CD14-positive monocyte (primary cell): ENCODE data around the gene KEL. TPM values are rescaled to one million over a fixed set of nuclear protein-coding genes. Genes with fewer than 3 reads are reported as not detected.

Experiments used
- DNase-seq, 3 donors: peaks; one replicate each; pipeline ENCODE4 v3.0.0-alpha.2; 2011 to 2022
- H2AFZ ChIP-seq: 2 replicates; pipeline ENCODE4 v1.6.0; 2012; ENCODE audit warnings: mild to moderate bottlenecking, low read depth, low read length, inconsistent platforms; ENCODE audit not compliant: insufficient read depth, poor library complexity, severe bottlenecking
- H3K27ac ChIP-seq, 2 donors: 1 replicate in 1 of 2; 2 replicates in 1 of 2; pipeline ENCODE4 v1.5.1; 2012 to 2013; ENCODE audit warnings: low read length in 2 of 2, control low read depth in 1 of 2, inconsistent platforms in 1 of 2, low read depth in 1 of 2, mild to moderate bottlenecking in 1 of 2
- H3K27me3 ChIP-seq, 2 donors: one replicate each; pipeline versions ENCODE4 v1.6.0 to v1.6.1; 2011 to 2013; ENCODE audit warnings: low read length in 2 of 2; ENCODE audit not compliant: control insufficient read depth in 2 of 2, insufficient read depth in 2 of 2
- H3K36me3 ChIP-seq, 2 donors: replicated peaks in 1 of 2; 1 replicate in 1 of 2; 2 replicates in 1 of 2; pipeline versions ENCODE4 v1.5.1 to v1.6.1; 2012 to 2013; ENCODE audit warnings: low read length in 2 of 2, control low read depth in 1 of 2, inconsistent platforms in 1 of 2, mild to moderate bottlenecking in 1 of 2; ENCODE audit not compliant: insufficient read depth in 2 of 2, control insufficient read depth in 1 of 2
- H3K4me1 ChIP-seq, 2 donors: 1 replicate in 1 of 2; 2 replicates in 1 of 2; pipeline versions ENCODE4 v1.5.1 to v1.6.1; 2012 to 2013; ENCODE audit warnings: low read length in 2 of 2, control low read depth in 1 of 2, inconsistent platforms in 1 of 2, mild to moderate bottlenecking in 1 of 2, moderate library complexity in 1 of 2; ENCODE audit not compliant: insufficient read depth in 2 of 2, control insufficient read depth in 1 of 2
- H3K4me2 ChIP-seq: replicated peaks from 2 replicates; pipeline ENCODE3; 2012; ENCODE audit warnings: low read length, moderate library complexity, mild to moderate bottlenecking; ENCODE audit not compliant: poor library complexity, severe bottlenecking; ENCODE audit errors: extremely low read depth
- H3K4me3 ChIP-seq, 3 experiments: fragments of 200-600 bp in 1 of 3; sonication (generic) in 1 of 3; replicated peaks in 1 of 3; 1 replicate in 2 of 3; 2 replicates in 1 of 3; pipeline ENCODE4 v1.5.1; 2011 to 2013; ENCODE audit warnings: low read length in 3 of 3, mild to moderate bottlenecking in 3 of 3, control low read depth in 2 of 3, low read depth in 2 of 3, inconsistent platforms in 1 of 3, moderate library complexity in 1 of 3
- H3K79me2 ChIP-seq: 2 replicates; pipeline ENCODE4 v1.6.0; 2012; ENCODE audit warnings: mild to moderate bottlenecking, control low read depth, inconsistent platforms, low read length, moderate library complexity; ENCODE audit not compliant: insufficient read depth
- H3K9ac ChIP-seq: 2 replicates; pipeline ENCODE4 v1.6.0; 2017; ENCODE audit warnings: low read length, mild to moderate bottlenecking; ENCODE audit not compliant: insufficient read depth, poor library complexity, severe bottlenecking
- H3K9me3 ChIP-seq, 2 donors: replicated peaks in 1 of 2; 1 replicate in 1 of 2; 2 replicates in 1 of 2; pipeline versions ENCODE4 v1.5.1 to v1.6.1; 2012 to 2013; ENCODE audit warnings: low read length in 2 of 2, control low read depth in 1 of 2; ENCODE audit not compliant: control insufficient read depth in 1 of 2, insufficient read depth in 1 of 2
- H4K20me1 ChIP-seq: 2 replicates; pipeline ENCODE4 v1.6.0; 2012; ENCODE audit warnings: mild to moderate bottlenecking, low read length, control low read depth, moderate library complexity; ENCODE audit not compliant: insufficient read depth
- H3K27ac Mint-ChIP-seq, 7 donors: one replicate each; pipeline ENCODE4 v1.8.0; 2020; ENCODE audit warnings: mild to moderate bottlenecking in 7 of 7, mixed read lengths in 7 of 7, moderate library complexity in 6 of 7, inconsistent platforms in 2 of 7
- H3K27me3 Mint-ChIP-seq, 3 donors: one replicate each; pipeline ENCODE4 v1.8.0; 2021 to 2022; ENCODE audit warnings: low read depth in 3 of 3, mild to moderate bottlenecking in 3 of 3, mixed read lengths in 3 of 3, moderate library complexity in 3 of 3, inconsistent platforms in 1 of 3
- H3K36me3 Mint-ChIP-seq, 2 donors: one replicate each; pipeline ENCODE4 v1.8.0; 2020; ENCODE audit warnings: mixed read lengths in 2 of 2, inconsistent platforms in 1 of 2, mild to moderate bottlenecking in 1 of 2
- H3K4me1 Mint-ChIP-seq: one replicate; pipeline ENCODE4 v1.8.0; 2020; ENCODE audit warnings: mild to moderate bottlenecking, mixed read lengths
- H3K4me3 Mint-ChIP-seq, 2 donors: one replicate each; pipeline ENCODE4 v1.8.0; 2020; ENCODE audit warnings: mild to moderate bottlenecking in 2 of 2, mixed read lengths in 2 of 2, moderate library complexity in 1 of 2
- H3K9me3 Mint-ChIP-seq, 7 donors: one replicate each; pipeline ENCODE4 v1.8.0; 2020 to 2022; ENCODE audit warnings: mixed read lengths in 7 of 7, mild to moderate bottlenecking in 6 of 7, moderate library complexity in 6 of 7, inconsistent platforms in 2 of 7
- WGBS: methylation state at CpG from one replicate; pipeline ENCODE4 v1.1.5; 2013; ENCODE audit warnings: missing lambda C conversion rate; ENCODE audit not compliant: insufficient coverage; 5-methylcytosine and 5-hydroxymethylcytosine counted together
- intact Hi-C, 2 donors: fragments of 100-400 bp; cut with micrococcal nuclease; formaldehyde crosslinking; loops; one replicate each; pipeline versions ENCODE4 v1.15.0 to v1.15.1; 2023
- polyA plus RNA-seq, 3 donors: library from polyadenylated mRNA; depleted of rRNA in 1 of 3; unstranded in 2 of 3; stranded (reverse) in 1 of 3; fragments of 300-500 nt in 2 of 3; fragments of >200 nt in 1 of 3; fragmentation: Illumina TruSeq in 2 of 3; gene quantifications; 1 replicate in 2 of 3; 2 replicates in 1 of 3; pipeline ENCODE4 v1.2.3, GENCODE V29; 2012 to 2021
- TF ChIP-seq, protein P1 (sequence below): fragments of 200-600 bp; IDR thresholded peaks from one replicate; pipeline ENCODE4 v1.8.0; 2022; ENCODE audit warnings: antibody characterized with exemption, mild to moderate bottlenecking

The KEL gene
- polyA plus RNA-seq, 3 donors: 2.5 TPM; not detected in 2

- H3K9me3 Mint-ChIP-seq: peaks cover 6 to 22% (median 12%) of the 10 kb centered on the region in 7 donors
- H3K9me3 ChIP-seq: peaks cover 7 to 10% of the 10 kb centered on the region in 2 donors
These were observed 28.1 kb downstream of the KEL start for GRCh38 chr7:142934056-142934455.

GRCh38 chr7:142933624-142934023 is 28.5 kb downstream of the KEL start, which contains the start of gene TRPV5:
TRPV5 (minus strand) TSS chr7:142933746; CDS start chr7:142933459, 287 bp downstream.
- Mint-ChIP-seq H3K36me3 (no peaks in the 10 kb centered on the region), H3K4me3 (no peak within 1 kb of the TSS), H3K4me1 (peaks cover 1% of the 10 kb centered on the region), H3K27ac (peak within 1 kb of the TSS in 1 of 7 donors; percentile 41), H3K27me3 (peaks cover 1 to 9% (median 3%) of the 10 kb centered on the region in 3 donors), H3K9me3 (peaks cover 6 to 26% (median 16%) of the 10 kb centered on the region in 7 donors)
- intact Hi-C loops: no loop called here
- Histone ChIP-seq H3K27me3 (no peaks in the 10 kb centered on the region), H3K27ac (no peak within 1 kb of the TSS), H4K20me1 (no peaks in the 10 kb centered on the region), H3K36me3 (no peaks in the 10 kb centered on the region), H3K4me3 (no peak within 1 kb of the TSS), H3K4me1 (peaks cover 3 to 4% of the 10 kb centered on the region in 2 donors), H3K9ac (no peak within 1 kb of the TSS), H2AFZ (no peak within 1 kb of the TSS), H3K9me3 (peaks cover 10 to 14% of the 10 kb centered on the region in 2 donors), H3K4me2 (no peak within 1 kb of the TSS), H3K79me2 (no peaks in the 10 kb centered on the region)
- 75% methylated on average over 4 of the region's 4 CpGs for WGBS
- TF ChIP-seq, protein P1, sequence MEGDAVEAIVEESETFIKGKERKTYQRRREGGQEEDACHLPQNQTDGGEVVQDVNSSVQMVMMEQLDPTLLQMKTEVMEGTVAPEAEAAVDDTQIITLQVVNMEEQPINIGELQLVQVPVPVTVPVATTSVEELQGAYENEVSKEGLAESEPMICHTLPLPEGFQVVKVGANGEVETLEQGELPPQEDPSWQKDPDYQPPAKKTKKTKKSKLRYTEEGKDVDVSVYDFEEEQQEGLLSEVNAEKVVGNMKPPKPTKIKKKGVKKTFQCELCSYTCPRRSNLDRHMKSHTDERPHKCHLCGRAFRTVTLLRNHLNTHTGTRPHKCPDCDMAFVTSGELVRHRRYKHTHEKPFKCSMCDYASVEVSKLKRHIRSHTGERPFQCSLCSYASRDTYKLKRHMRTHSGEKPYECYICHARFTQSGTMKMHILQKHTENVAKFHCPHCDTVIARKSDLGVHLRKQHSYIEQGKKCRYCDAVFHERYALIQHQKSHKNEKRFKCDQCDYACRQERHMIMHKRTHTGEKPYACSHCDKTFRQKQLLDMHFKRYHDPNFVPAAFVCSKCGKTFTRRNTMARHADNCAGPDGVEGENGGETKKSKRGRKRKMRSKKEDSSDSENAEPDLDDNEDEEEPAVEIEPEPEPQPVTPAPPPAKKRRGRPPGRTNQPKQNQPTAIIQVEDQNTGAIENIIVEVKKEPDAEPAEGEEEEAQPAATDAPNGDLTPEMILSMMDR: no peak
- no peak for DNase-seq

More at GRCh38 chr7:142934056-142934455, 28.1 kb downstream of the KEL start:
- Histone ChIP-seq H4K20me1 (no peaks in the 10 kb centered on the region), H3K36me3 (no peaks in the 10 kb centered on the region), H3K27ac (no peak overlapping the region), H3K4me3 (no peak overlapping the region), H3K9ac (no peak overlapping the region), H3K4me1 (no peaks in the 10 kb centered on the region), H3K79me2 (no peaks in the 10 kb centered on the region), H3K27me3 (no peaks in the 10 kb centered on the region), H2AFZ (no peak overlapping the region), H3K4me2 (no peak overlapping the region)
- Mint-ChIP-seq H3K27me3 (peaks cover 3 to 9% (median 3%) of the 10 kb centered on the region in 3 donors), H3K27ac (no peak overlapping the region), H3K4me3 (no peak overlapping the region), H3K36me3 (no peaks in the 10 kb centered on the region), H3K4me1 (no peaks in the 10 kb centered on the region)
- TF ChIP-seq, protein P1: no peak
- intact Hi-C loops: no loop called here
- DNase-seq: no peak
- WGBS: 100% methylated on average over 3 of the region's 12 CpGs
